ENCODE results near the gene LSP1.

LSP1 gene

GRCh38 chr11:1830322-1831223, 22.3 kb upstream of the LSP1 start:
- H3K23ac ChIP-seq (ENCODE audit: low read length) = no peak overlapping the region
- H4K12ac ChIP-seq (ENCODE audit: low read depth, low read length) = no peak overlapping the region
- H4K91ac ChIP-seq (ENCODE audit: low read depth, low read length) = peak overlapping the region; percentile 87
- peak overlapping the region; percentile 28 for H2BK5ac ChIP-seq (ENCODE audit: low read depth, low read length, poor library complexity)
- H3K9ac ChIP-seq (ENCODE audit: low read length) = no peak overlapping the region
- H3K4me2 ChIP-seq (ENCODE audit: low read length) = no peak overlapping the region
- no peak overlapping the region for H3K4ac ChIP-seq (ENCODE audit: low read depth, low read length)
- H2AK5ac ChIP-seq (ENCODE audit: low read length) = no peak overlapping the region
- peak overlapping the region; percentile 17 for H2BK12ac ChIP-seq (ENCODE audit: low read length)
- peaks cover 28% of the 10 kb centered on the region for H3K79me1 ChIP-seq (ENCODE audit: low read length)
- H3K36me3 ChIP-seq (ENCODE audit: control insufficient read depth in 1 of 2, insufficient read depth in 2 of 2, low read length in 2 of 2) = no peaks in the 10 kb centered on the region
- no peak overlapping the region for H3K4me3 ChIP-seq (ENCODE audit: low read depth, low read length)
- H4K8ac ChIP-seq (ENCODE audit: low read depth, low read length) = no peak overlapping the region
- peak overlapping the region; percentile 11 for H3K18ac ChIP-seq (ENCODE audit: low read length)
- no peaks in the 10 kb centered on the region for H3K9me3 ChIP-seq (ENCODE audit: insufficient read depth, low read depth, low read length)
- no peak overlapping the region for H2AFZ ChIP-seq (ENCODE audit: insufficient read depth, low read length, poor library complexity)
- peaks cover 27 to 41% of the 10 kb centered on the region in 2 experiments for H3K4me1 ChIP-seq (ENCODE audit: control insufficient read depth in 1 of 2, insufficient read depth in 2 of 2, low read length in 2 of 2)
- peak; percentile 99 for DNase-seq
- peak overlapping the region; percentile 29 for H3K27ac ChIP-seq (ENCODE audit: low read depth, low read length)
- peak overlapping the region; percentile 13 for H3K14ac ChIP-seq (ENCODE audit: low read length)
- H3K27me3 ChIP-seq (ENCODE audit: insufficient read depth, low read length) = no peaks in the 10 kb centered on the region
- no CpG with 5 or more reads among the region's 33 CpGs for WGBS (ENCODE audit: extremely low coverage, insufficient coverage, insufficient read length)
- H3K79me2 ChIP-seq (ENCODE audit: control insufficient read depth, insufficient read depth, low read length, poor library complexity) = peaks cover 3% of the 10 kb centered on the region
- H2BK120ac ChIP-seq (ENCODE audit: insufficient read depth, low read length, poor library complexity) = peak overlapping the region; percentile 40

GRCh38 chr11:1831338-1832210, 21.3 kb upstream of the LSP1 start:
- Histone ChIP-seq H2AFZ (ENCODE audit: insufficient read depth, low read length, poor library complexity) (no peak overlapping the region), H3K4me2 (ENCODE audit: low read length) (no peak overlapping the region), H3K79me1 (ENCODE audit: low read length) (peaks cover 28% of the 10 kb centered on the region), H4K91ac (ENCODE audit: low read depth, low read length) (peak overlapping the region; percentile 87), H3K4ac (ENCODE audit: low read depth, low read length) (no peak overlapping the region), H2BK12ac (ENCODE audit: low read length) (peak overlapping the region; percentile 69), H2BK120ac (ENCODE audit: insufficient read depth, low read length, poor library complexity) (peak overlapping the region; percentile 48), H3K4me1 (ENCODE audit: control insufficient read depth in 1 of 2, insufficient read depth in 2 of 2, low read length in 2 of 2) (peaks cover 27 to 41% of the 10 kb centered on the region in 2 experiments), H3K14ac (ENCODE audit: low read length) (peak overlapping the region; percentile 55), H2BK5ac (ENCODE audit: low read depth, low read length, poor library complexity) (peak overlapping the region; percentile 4), H3K9me3 (ENCODE audit: insufficient read depth, low read depth, low read length) (no peaks in the 10 kb centered on the region), H4K12ac (ENCODE audit: low read depth, low read length) (no peak overlapping the region), H3K9ac (ENCODE audit: low read length) (no peak overlapping the region), H2AK5ac (ENCODE audit: low read length) (peak overlapping the region; percentile 80), H3K4me3 (ENCODE audit: low read depth, low read length) (no peak overlapping the region), H4K8ac (ENCODE audit: low read depth, low read length) (peak overlapping the region; percentile 66), H3K27ac (ENCODE audit: low read depth, low read length) (peak overlapping the region; percentile 37), H3K27me3 (ENCODE audit: insufficient read depth, low read length) (no peaks in the 10 kb centered on the region), H3K23ac (ENCODE audit: low read length) (no peak overlapping the region), H3K79me2 (ENCODE audit: control insufficient read depth, insufficient read depth, low read length, poor library complexity) (peaks cover 3% of the 10 kb centered on the region), H3K36me3 (ENCODE audit: control insufficient read depth in 1 of 2, insufficient read depth in 2 of 2, low read length in 2 of 2) (no peaks in the 10 kb centered on the region), H3K18ac (ENCODE audit: low read length) (peak overlapping the region; percentile 74)
- DNase-seq = no peak
- WGBS (ENCODE audit: extremely low coverage, insufficient coverage, insufficient read length) = no CpG with 5 or more reads among the region's 26 CpGs

GRCh38 chr11:1832211-1832919, 20.5 kb upstream of the LSP1 start:
- no CpG with 5 or more reads among the region's 40 CpGs for WGBS (ENCODE audit: extremely low coverage, insufficient coverage, insufficient read length)
- Histone ChIP-seq H2BK12ac (ENCODE audit: low read length) (peak overlapping the region; percentile 25), H3K4me3 (ENCODE audit: low read depth, low read length) (no peak overlapping the region), H3K4me1 (ENCODE audit: control insufficient read depth in 1 of 2, insufficient read depth in 2 of 2, low read length in 2 of 2) (peaks cover 27 to 41% of the 10 kb centered on the region in 2 experiments), H2BK120ac (ENCODE audit: insufficient read depth, low read length, poor library complexity) (peak overlapping the region; percentile 56), H4K8ac (ENCODE audit: low read depth, low read length) (no peak overlapping the region), H3K9me3 (ENCODE audit: insufficient read depth, low read depth, low read length) (no peaks in the 10 kb centered on the region), H3K23ac (ENCODE audit: low read length) (no peak overlapping the region), H3K4ac (ENCODE audit: low read depth, low read length) (no peak overlapping the region), H3K79me1 (ENCODE audit: low read length) (peaks cover 28% of the 10 kb centered on the region), H3K9ac (ENCODE audit: low read length) (no peak overlapping the region), H3K27ac (ENCODE audit: low read depth, low read length) (no peak overlapping the region), H2AFZ (ENCODE audit: insufficient read depth, low read length, poor library complexity) (no peak overlapping the region), H3K36me3 (ENCODE audit: control insufficient read depth in 1 of 2, insufficient read depth in 2 of 2, low read length in 2 of 2) (no peaks in the 10 kb centered on the region), H3K27me3 (ENCODE audit: insufficient read depth, low read length) (no peaks in the 10 kb centered on the region), H4K12ac (ENCODE audit: low read depth, low read length) (peak overlapping the region; percentile 3), H4K91ac (ENCODE audit: low read depth, low read length) (peak overlapping the region; percentile 87), H3K18ac (ENCODE audit: low read length) (no peak overlapping the region), H2AK5ac (ENCODE audit: low read length) (peak overlapping the region; percentile 18), H3K4me2 (ENCODE audit: low read length) (peak overlapping the region; percentile 11), H3K14ac (ENCODE audit: low read length) (peak overlapping the region; percentile 13), H3K79me2 (ENCODE audit: control insufficient read depth, insufficient read depth, low read length, poor library complexity) (peaks cover 3% of the 10 kb centered on the region), H2BK5ac (ENCODE audit: low read depth, low read length, poor library complexity) (no peak overlapping the region)
- DNase-seq = peak in 1 of 2 donors; percentile 60

GRCh38 chr11:1832920-1833295, 20.0 kb upstream of the LSP1 start:
- peak in 1 of 2 donors; percentile 52 for DNase-seq
- Histone ChIP-seq H3K18ac (ENCODE audit: low read length) (no peak overlapping the region), H3K27ac (ENCODE audit: low read depth, low read length) (no peak overlapping the region), H3K4me1 (ENCODE audit: control insufficient read depth in 1 of 2, insufficient read depth in 2 of 2, low read length in 2 of 2) (peaks cover 27 to 41% of the 10 kb centered on the region in 2 experiments), H2AK5ac (ENCODE audit: low read length) (peak overlapping the region; percentile 47), H4K12ac (ENCODE audit: low read depth, low read length) (no peak overlapping the region), H3K23ac (ENCODE audit: low read length) (no peak overlapping the region), H4K91ac (ENCODE audit: low read depth, low read length) (peak overlapping the region; percentile 87), H3K14ac (ENCODE audit: low read length) (peak overlapping the region; percentile 9), H2AFZ (ENCODE audit: insufficient read depth, low read length, poor library complexity) (no peak overlapping the region), H3K36me3 (ENCODE audit: control insufficient read depth in 1 of 2, insufficient read depth in 2 of 2, low read length in 2 of 2) (no peaks in the 10 kb centered on the region), H3K79me1 (ENCODE audit: low read length) (peaks cover 28% of the 10 kb centered on the region), H2BK120ac (ENCODE audit: insufficient read depth, low read length, poor library complexity) (peak overlapping the region; percentile 59), H3K27me3 (ENCODE audit: insufficient read depth, low read length) (no peaks in the 10 kb centered on the region), H3K79me2 (ENCODE audit: control insufficient read depth, insufficient read depth, low read length, poor library complexity) (peaks cover 3% of the 10 kb centered on the region), H2BK5ac (ENCODE audit: low read depth, low read length, poor library complexity) (no peak overlapping the region), H2BK12ac (ENCODE audit: low read length) (peak overlapping the region; percentile 47), H4K8ac (ENCODE audit: low read depth, low read length) (no peak overlapping the region), H3K4me2 (ENCODE audit: low read length) (no peak overlapping the region), H3K9ac (ENCODE audit: low read length) (no peak overlapping the region), H3K4me3 (ENCODE audit: low read depth, low read length) (no peak overlapping the region), H3K9me3 (ENCODE audit: insufficient read depth, low read depth, low read length) (no peaks in the 10 kb centered on the region), H3K4ac (ENCODE audit: low read depth, low read length) (no peak overlapping the region)
- WGBS (ENCODE audit: extremely low coverage, insufficient coverage, insufficient read length) = no CpG with 5 or more reads among the region's 17 CpGs
